Nephron progenitor cell (in vitro differentiated cells): Measurements from ENCODE around the gene LRRIQ4.

Experiments used
- DNase-seq: peaks from one replicate; pipeline ENCODE4 v3.0.0; 2021
- H3K27ac Mint-ChIP-seq: 2 replicates; pipeline ENCODE4 v1.8.0; 2021; ENCODE audit warnings: mild to moderate bottlenecking, moderate library complexity, mixed read lengths
- H3K27me3 Mint-ChIP-seq: 2 replicates; pipeline ENCODE4 v1.8.0; 2021; ENCODE audit warnings: mild to moderate bottlenecking, low read depth, mixed read lengths; ENCODE audit not compliant: poor library complexity
- H3K36me3 Mint-ChIP-seq: 2 replicates; pipeline ENCODE4 v1.8.0; 2021; ENCODE audit warnings: low read depth, mixed read lengths
- H3K4me1 Mint-ChIP-seq: 2 replicates; pipeline ENCODE4 v1.8.0; 2021; ENCODE audit warnings: mixed read lengths
- H3K4me3 Mint-ChIP-seq: 2 replicates; pipeline ENCODE4 v1.8.0; 2021; ENCODE audit warnings: mild to moderate bottlenecking, moderate library complexity, mixed read lengths
- H3K9me3 Mint-ChIP-seq: 2 replicates; pipeline ENCODE4 v1.8.0; 2021; ENCODE audit warnings: mild to moderate bottlenecking, moderate library complexity, mixed read lengths
- CTCF ChIP-seq: fragments of 200-600 bp; sonication (generic); IDR thresholded peaks from 2 replicates; pipeline ENCODE4 v1.5.0; 2021; ENCODE audit warnings: antibody characterized with exemption

Gene LRRIQ4

GRCh38 chr3:169771497-169772304 lies 41.0 kb upstream of the LRRIQ4 start:
- H3K4me3 Mint-ChIP-seq = peak overlapping the region; percentile 100
- no peaks in the 10 kb centered on the region for H3K9me3 Mint-ChIP-seq
- H3K27ac Mint-ChIP-seq = peak overlapping the region; percentile 100
- peaks cover 37% of the 10 kb centered on the region for H3K4me1 Mint-ChIP-seq
- DNase-seq = peak; percentile 65
- H3K27me3 Mint-ChIP-seq = peaks cover 7% of the 10 kb centered on the region
- TF ChIP-seq CTCF = no peak
- peaks cover 15% of the 10 kb centered on the region for H3K36me3 Mint-ChIP-seq

DNA sequence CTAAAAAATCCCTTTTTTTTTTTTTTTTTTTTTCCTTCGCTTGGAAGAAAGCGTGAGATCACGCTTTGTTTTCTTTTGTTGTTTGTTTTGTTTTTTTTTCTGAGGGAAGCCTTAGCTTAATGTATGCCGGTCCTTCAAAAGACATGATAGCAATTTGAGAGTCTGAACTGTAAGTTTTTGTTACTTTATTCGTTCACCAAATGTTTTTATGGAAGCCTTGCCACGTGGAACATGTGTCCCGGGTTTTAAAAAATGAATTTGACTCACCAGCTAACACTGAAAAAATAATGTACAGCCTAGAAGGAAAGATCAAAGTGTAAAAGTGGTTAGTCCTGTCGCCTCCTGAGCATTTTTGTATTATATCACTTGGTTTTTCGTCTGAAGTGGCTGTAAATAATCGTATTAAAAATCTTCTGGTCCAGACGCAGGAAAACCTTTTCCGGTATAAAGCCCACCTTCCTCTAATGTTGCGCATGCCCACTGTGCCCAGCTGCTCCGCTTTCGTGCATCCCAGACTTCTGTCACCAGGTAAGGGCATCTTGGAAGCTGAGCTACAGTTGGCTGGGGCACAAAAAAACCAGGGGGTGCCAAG lies 40.3 kb upstream of the LRRIQ4 start:
- no peak for TF ChIP-seq CTCF
- Mint-ChIP-seq H3K36me3 (peaks cover 22% of the 10 kb centered on the region), H3K4me1 (peaks cover 37% of the 10 kb centered on the region), H3K27me3 (peaks cover 7% of the 10 kb centered on the region), H3K9me3 (no peaks in the 10 kb centered on the region), H3K27ac (peak overlapping the region; percentile 100), H3K4me3 (peak overlapping the region; percentile 100)
- DNase-seq = peak; percentile 67

DNA sequence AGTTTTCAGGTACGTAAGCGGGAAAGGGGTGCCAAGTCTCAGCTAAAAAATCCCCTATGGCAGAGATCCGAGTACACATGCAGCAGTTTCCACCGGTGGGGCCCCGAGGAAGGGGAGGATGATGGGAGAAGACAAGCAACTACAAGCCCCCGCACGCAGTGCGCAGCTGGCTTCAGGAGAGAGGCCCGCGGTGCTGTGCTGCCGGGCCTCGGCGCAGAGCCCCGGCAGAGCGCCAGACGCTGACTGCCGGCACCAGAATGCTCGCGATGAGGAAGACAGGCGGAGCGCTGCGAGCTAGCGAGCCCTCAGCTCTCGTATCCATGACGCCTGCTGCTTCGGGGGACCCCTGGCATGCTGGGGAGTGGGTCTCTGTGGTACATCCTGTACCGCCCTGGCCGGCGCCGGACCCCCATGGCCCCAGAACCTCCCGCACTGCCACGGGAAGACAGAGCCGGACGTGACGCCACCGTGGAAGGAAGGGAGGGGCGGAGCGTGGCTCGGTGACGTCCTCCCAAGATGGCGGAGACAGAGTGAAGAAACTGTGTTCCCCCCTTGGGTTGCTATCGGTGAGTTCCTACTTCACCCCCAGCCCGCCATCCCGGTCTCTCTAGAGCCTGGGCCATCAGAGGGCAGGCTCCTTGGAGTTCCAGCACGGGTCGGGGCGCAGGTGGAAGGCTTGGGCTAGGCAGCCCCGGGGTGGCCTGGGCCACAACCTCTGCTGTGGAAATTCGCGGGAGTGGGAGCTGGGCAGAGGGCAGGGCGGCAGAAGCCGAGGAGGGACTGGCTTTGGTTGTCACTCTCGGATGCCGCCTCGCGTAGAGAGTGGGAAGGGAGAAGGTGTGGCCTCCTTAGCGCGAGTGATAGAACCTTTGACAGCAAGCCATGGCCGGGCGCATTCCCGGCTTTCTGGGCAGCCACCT lies 39.5 kb upstream of the LRRIQ4 start, which contains the start of gene MYNN:
TSS of gene MYNN (plus strand) at position 500 of the 920 bp plus-strand sequence. CDS start 900 bp downstream, outside the sequence.
- H3K27ac Mint-ChIP-seq = peak within 1 kb of the TSS; percentile 100
- TF ChIP-seq CTCF = no peak
- peaks cover 37% of the 10 kb centered on the region for H3K4me1 Mint-ChIP-seq
- H3K9me3 Mint-ChIP-seq = no peaks in the 10 kb centered on the region
- peaks cover 24% of the 10 kb centered on the region for H3K36me3 Mint-ChIP-seq
- H3K27me3 Mint-ChIP-seq = peaks cover 7% of the 10 kb centered on the region
- peak within 1 kb of the TSS; percentile 100 for H3K4me3 Mint-ChIP-seq
- peak; percentile 92 for DNase-seq

GRCh38 chr3:169774186-169774585 lies 38.5 kb upstream of the LRRIQ4 start:
- peak overlapping the region; percentile 100 for H3K27ac Mint-ChIP-seq
- peaks cover 31% of the 10 kb centered on the region for H3K36me3 Mint-ChIP-seq
- DNase-seq = no peak
- H3K9me3 Mint-ChIP-seq = no peaks in the 10 kb centered on the region
- TF ChIP-seq CTCF = no peak
- H3K4me1 Mint-ChIP-seq = peaks cover 37% of the 10 kb centered on the region
- H3K27me3 Mint-ChIP-seq = peaks cover 7% of the 10 kb centered on the region
- peak overlapping the region; percentile 100 for H3K4me3 Mint-ChIP-seq

GRCh38 chr3:169777822-169778221 lies 34.8 kb upstream of the LRRIQ4 start:
- no peak for DNase-seq
- Mint-ChIP-seq H3K36me3 (peaks cover 58% of the 10 kb centered on the region), H3K4me1 (peaks cover 26% of the 10 kb centered on the region), H3K27ac (no peak overlapping the region), H3K9me3 (no peaks in the 10 kb centered on the region), H3K4me3 (no peak overlapping the region), H3K27me3 (no peaks in the 10 kb centered on the region)
- TF ChIP-seq CTCF = no peak
